HT-29 (cell line): ENCODE data around the gene PRKAR1A. TPM values are rescaled to one million over a fixed set of nuclear protein-coding genes. Genes with fewer than 3 reads are reported as not detected.

Experiments
- DNase-seq: peaks from one replicate; pipeline ENCODE4 v3.0.0-alpha.2; 2015; ENCODE audit warnings: low spot score
- total RNA-seq: library from RNA; depleted of rRNA; stranded (reverse); fragments of >200 nt; shearing (Covaris generic); gene quantifications from 2 replicates; pipeline ENCODE4 v1.2.3, GENCODE V29; 2014

Gene PRKAR1A
- total RNA-seq, 1 experiment from 2014 or later, result 86.4 TPM

DNA sequence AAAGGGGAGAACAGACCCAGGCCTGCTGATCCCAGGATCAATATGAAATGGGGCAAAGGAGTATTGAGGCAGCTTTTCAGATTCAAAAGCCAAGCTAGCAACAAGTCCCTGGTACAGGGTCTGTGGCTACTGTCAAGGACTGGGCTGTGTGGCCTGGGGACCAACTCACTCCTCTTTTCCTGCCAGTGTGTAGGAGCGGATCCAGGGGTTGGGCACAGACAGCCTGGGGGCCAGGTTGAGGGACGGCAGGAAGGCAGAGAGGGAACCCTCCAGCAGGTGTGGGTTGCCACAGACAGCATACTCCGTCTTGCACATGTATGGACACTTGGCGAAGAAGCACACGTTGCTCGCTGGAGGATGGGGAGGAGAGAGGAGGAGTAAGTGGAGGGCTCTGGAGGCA is 29.6 kb downstream of the PRKAR1A start:
- no peak for DNase-seq

DNA sequence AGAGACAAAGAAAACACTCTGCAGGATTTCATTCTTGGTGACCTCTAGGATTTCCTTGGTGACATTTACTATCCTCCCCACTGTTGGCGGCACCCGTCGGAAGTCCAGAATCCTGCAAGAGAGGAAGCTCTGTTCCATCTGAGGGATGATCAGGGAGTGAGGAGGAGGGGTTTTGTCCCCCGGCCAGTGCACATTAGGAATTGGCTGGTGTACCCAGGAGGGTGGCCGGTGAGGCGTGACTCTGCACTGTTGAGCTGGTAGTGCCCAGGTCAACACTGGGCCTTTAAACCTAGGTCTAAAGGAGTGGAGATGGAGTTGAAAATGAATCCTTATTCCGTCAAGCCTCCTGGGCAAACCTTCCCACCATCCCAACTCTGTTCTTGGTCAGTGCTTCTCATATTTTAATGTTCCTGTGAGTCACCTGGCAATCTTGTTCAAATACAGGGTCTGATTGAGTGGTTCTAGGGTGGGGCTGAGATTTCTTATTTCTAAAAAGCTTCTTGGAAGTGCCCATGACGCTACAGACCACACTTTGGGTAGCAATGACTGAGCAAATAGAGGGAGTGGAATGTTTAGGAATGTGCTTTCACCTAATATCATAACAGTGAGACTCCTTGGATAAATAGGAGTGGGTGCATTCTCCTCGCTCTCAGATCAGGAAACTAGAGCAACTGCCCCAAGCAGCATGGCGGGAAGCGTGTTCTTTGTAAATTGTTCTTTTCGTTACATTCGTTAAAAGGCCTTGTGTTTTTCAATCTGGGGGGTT is 30.7 kb downstream of the PRKAR1A start:
- no peak for DNase-seq

DNA sequence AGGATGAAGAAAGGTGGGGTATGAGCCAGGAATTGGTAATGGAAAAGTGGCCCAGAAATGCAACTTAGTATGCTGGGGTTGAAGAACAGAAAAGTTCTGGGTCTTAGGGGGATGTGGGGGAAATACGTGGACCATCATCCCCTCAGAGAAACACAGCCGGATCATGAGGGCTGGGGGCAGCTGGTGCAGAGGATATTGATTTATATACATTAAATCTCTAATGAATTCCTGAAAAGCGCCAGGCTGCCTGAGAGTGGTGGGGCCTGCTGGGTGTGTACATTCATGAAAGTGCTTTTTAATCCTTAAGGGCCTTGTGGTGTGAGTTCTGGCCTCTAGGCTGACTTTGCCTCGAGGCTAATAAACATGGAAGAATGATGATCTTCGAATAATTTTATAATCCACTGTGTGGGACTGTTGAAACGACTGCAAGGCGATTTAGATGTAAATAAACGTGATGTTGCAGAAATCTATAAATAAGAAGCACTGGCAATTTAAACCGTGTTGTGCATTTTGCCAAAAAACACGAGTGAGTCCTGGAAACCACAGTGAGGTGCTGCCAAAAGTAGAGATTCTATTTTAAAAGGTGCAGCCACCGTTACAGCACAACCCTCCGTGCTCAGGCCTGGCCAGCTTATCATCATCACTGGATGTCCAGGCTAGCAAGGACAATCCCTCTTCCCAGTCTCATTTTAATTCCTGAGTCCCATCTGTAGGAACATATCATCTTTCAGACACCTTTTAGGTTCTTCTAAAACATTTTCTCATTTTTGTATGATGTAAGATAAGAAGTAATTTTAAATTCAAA is 32.1 kb downstream of the PRKAR1A start:
- DNase-seq, result no peak

DNA sequence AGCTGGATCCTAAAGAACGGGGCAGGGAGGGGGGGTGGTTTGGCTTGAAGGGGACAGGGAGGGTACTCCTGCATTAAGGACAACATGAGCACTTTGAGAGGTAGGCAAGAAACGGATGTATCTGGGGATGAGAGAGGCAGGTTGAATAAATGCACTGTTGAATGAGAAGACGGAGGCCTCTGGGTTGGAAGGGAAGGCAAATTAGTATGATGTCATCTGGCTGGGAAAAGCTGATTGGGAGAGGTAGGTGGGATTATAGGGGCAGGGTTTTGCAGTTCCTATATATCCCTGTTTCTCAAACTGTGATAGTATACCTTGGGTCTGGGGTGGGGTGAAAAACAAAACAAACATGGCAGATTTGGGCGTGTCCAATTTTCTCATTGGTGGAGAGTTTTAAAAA is 44.3 kb downstream of the PRKAR1A start:
- DNase-seq, result no peak

DNA sequence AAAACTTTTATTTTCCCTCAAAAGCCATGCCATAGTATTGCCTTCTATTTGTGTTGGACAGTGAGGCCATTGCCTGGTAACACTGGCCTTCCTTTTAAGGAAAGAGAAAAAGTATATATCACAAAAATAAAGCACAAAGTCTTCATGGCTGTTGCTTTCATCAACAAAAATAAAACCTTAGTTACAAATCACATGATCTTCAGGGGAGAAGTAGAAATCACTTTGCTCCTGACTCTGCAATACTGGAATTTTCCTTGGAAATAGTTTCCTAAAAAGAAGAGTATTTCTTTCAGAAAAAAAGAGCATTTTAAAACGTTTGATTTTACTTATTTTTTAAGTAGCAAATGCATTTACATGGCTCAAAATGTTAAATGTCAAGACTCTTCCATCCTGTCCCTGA is 47.1 kb downstream of the PRKAR1A start:
- no peak for DNase-seq

DNA sequence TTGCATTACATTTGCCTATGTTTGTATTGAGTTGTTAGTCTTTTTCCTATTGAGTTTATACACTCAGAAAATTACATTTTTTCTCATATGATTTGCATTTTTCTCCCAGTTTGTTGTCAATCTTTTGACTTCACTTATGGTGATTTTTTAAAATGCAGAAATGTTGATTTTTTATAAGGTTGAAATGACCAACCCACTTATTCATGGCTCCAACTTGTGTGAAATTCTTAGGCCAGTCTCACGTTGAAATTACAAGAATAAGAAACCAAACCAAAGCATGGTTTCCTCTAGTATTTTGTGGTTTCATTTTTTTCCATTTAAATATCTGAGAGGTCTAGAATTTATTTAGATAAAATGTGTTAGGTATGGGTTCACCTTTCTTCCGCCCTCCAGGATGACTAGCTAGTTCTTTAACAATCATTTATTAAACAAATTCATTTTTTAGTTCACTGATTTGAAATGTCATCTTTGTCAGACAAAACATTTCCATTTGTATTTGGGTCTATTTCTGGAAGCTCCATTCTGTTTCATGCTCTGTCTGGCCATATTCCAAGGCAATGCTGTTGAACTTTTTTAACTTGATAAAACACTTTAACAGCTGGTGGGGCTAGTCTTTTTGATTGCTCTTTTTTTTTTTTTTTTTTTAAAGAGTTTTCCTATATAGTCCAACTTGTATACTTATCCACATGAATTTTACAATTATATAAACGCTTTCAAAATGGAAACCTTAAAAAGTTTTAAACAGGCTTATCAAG is 48.9 kb downstream of the PRKAR1A start:
- no peak for DNase-seq

DNA sequence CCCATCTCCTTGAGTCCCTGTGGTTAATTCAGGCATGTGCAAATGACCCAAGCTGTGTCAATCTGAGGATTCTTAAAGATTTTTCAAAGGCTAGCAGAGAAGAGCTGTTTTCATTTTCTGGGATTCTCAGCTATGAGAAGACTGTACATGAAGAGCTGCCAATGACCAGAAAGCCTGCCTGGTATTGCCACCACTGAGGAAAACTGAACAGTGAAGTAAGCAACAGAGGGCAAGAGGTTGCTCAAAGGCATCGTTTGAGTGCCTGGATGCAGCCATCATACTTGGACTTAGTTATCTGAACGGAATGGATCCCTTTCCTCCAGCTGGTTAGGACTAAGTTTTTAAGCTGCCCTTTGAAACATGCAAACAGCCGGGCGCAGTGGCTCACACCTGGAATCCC is 50.5 kb downstream of the PRKAR1A start:
- no peak for DNase-seq

DNA sequence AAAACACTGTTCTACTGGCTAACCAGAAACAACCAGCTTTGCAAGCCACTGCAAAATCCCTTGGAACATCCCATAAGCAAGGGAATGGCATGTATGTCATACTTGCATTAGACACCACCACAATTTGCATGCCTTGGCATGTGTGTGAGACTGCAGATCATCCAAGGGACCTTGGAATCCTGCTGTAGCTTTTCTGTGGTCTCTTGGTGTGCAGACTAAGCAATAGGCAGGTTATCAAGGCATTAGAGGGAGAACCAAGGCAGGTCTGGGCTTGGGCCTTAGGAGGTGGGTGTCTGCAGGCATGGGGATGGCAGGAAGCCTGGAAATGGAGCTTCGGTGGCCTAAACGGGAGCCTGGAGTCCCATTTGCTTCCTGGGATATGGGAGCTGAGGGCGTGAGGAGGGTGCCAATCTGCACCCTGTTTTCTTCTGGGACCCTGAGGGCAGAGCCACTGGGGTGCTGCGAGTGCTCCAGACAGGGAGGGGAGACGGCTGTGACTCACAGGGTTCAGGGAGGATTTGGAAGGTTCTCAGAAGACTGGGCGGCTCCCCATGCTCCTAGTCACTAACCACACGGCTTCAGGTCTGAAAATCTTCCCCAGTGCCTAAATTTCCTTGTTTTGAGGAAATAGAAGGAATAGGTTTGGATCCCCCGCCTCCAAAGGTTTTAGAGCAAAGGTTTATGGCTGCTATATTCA is 52.3 kb downstream of the PRKAR1A start:
- no peak for DNase-seq

DNA sequence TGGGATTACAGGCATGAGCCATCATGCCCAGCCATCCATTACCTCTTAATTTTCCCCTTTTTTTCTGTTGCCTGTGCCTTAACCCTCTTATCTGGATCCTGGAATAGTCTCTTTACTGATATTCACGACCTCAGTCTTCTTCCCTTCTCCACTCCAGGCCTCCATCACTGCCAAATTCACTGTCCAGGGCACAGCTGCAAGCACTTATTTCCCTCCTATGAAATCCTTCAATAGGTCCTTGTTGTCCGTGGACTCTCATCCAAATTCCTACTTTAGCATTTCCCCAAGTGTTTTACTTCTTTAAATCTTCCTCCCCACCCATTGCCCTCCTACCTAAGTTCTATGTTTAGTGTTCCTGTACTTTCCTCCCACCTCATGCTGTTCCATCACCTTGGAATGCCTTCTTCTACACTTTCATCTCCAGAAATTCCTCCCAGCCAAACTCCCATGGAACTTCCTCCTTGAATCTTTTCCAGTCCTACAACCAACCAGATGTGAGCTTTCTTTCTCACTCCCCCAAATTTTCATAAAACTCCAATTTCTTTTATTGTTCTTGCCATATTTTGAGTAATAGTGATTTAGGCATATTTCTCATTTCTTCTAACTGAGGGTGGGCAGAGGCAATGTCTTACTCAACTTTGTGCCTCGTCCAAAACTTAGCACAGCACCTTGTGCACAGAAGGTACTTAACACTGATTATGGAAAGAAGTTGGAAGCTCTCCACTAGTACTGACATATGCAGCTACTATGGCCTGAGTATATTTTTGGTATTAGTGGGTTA is 53.6 kb downstream of the PRKAR1A start:
- no peak for DNase-seq

DNA sequence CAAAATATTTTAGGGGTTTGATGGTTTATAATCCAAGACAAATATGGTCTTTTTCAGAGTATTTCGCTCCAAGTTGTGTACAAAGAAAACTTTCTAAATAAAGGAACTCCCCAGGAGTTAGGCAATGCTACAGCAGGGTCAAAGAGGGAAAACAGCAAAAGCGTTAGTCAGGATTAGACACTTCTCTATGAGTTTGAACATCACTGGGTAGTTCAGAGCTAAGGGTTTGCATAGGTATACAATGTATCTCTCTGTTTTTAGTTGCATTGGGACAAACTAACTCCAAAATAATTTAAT is 54.2 kb downstream of the PRKAR1A start:
- no peak for DNase-seq

DNA sequence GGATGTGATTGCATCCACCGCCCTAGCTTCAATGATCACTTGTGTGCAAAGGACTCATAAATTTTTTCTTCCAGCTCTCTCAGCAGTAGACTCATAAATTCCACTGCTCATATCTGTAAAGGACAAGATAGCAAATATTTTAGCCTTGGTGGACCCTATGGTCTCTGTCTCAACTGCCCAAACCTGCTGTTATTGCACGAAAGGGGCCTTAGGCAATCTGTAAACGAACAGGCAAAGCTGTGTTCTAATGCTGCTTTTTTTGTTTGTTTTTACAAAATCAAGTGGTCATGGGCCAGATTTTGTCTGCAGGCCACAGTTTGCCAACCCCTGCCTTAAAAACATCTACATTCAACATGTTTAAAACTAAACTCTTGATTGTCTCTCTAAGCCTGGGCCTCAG is 54.8 kb downstream of the PRKAR1A start:
- DNase-seq, result no peak

DNA sequence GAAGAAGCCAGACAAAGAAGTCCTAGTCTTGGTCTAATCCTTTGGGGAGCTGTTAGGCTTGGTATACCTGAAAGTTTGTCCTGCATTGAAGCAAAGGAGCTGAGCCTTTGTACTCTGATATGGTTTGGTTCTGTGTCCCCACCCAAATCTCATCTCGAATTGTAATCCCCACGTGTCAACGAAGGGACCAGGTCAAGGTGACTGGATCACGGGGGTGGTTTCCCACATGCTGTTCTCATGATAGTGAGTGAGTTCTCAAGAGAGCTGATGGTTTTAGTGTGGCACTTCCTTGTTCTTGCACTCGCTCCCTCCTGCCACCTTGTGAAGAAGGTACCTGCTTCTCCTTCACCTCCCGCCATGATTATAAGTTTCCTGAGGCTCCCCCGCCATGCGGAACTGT is 55.4 kb downstream of the PRKAR1A start:
- DNase-seq, result no peak

DNA sequence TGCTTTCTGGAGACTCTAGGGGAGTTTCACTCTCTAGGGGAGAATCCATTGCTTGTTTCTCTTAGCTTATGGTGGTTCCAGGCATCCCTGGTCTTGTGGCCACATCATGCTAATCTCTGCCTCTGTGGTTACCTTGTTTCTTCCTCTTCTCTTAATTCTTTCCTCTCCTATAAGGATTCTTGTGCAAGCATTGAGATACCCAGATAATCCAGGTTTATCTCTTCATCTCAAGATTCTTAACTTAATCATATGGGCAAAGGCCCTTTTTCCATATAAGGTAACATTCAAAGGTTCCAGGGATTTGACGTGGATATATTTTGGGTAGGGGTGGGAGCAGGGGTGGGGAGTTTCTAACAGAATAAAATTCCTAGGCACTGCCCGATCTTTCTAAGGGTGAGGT is 56.4 kb downstream of the PRKAR1A start:
- DNase-seq, result no peak

DNA sequence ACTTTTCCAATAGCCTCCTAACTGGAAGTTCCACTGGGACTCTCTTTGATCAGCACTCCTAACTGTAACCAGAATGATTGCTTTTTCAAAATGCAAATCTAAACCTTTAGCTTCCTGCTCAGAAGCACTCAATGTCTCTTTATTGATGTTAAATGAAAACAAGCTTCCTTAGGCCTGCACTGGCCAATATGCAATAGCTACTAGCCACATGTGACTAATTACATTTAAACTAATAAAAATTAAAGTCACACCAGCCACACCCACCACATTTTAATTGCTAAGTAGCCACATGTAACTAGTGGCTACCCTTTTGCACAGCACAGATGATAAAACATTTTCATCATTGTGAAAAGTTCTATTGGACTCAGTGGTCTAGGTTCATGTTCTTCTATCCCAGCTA is 57.1 kb downstream of the PRKAR1A start:
- DNase-seq, result no peak

DNA sequence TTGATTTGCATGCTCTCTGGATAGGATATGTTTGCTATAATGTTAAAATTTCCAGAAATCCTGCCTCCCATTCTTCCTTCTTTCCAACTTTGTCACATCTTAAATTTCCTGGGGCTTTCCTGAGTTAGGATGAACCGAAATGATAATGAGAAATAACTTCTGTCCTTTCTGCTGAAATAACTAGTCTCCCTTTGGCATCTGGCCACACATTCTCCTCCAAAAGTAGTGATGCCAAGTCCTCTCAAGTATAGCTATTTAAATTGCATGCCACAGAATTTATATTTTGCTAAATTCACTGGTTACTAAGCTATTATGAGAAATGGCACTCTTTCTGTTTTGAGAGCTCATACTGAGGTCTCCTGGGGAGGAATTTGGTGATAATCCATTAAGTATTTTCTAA is 58.3 kb downstream of the PRKAR1A start:
- no peak for DNase-seq

DNA sequence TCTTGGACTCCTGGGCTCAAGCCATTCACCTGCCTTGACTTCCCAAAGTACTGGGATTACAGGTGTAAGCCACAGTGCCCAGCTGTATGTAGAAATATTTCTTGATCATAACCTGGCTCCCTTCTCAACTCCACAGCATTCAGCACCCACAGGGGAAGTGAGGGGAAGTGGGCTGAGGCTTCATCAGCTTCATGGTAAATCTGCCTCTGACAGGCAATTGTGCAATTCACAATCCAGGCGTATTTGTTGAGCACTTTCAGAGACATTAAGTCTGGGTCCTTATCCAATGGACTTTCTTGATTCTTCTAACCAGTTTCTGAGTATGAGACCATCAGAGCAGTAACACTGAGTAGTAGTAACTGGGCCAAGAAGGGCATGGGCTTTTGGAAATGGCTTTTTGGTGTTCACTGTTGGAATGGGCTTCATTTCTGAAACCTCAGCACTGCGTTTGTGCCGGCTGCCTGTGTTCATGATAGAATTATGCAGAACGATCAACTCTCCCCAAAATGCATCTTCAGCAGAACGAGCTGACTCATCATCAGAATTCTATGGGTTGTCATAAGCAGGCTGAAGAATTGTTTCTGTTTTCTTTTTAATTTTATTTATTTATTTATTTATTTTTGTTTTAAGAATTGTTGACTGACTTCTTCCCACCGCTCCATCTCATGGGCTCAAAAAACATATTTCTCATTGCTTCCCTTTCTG is 60.1 kb downstream of the PRKAR1A start:
- DNase-seq, result no peak

DNA sequence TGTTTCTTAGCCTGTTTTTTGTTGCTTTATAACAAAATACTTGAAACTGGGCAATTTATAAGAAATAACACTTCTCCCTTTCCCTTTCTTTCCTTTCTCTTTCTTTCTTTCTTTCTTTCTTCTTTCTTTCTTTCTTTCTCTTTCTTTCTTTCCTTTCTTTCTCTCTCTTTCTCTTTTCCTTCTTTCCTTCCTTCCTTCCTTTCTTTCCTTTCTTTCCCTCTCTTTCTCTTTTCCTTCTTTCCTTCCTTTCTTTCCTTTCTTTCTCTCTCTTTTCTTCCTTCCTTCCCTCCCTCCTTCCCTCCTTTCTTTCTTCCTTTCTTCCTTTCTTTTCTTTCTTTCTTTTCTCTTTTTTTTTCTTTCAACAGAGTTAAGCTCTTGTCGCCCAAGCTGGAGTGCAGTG is 61.1 kb downstream of the PRKAR1A start:
- no peak for DNase-seq

DNA sequence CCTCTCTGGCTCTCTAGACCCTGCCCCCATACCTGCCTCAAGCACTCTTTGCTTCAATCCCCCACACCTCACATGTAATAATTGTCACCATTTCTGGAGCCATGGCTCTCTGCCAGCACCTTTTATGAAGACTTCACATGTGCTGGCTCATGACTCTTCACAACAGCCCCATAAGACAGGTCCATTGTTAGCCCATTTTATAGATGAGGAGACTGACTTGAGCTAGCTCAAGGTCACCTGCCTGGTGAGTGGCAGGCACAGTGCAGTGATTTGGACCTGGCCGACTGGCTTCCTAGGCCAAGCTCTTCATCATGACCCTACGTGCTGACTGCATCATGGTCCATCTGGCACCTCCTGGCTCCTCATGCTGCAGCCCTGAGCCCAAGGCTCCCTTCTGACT is 63.9 kb downstream of the PRKAR1A start:
- DNase-seq, result no peak

DNA sequence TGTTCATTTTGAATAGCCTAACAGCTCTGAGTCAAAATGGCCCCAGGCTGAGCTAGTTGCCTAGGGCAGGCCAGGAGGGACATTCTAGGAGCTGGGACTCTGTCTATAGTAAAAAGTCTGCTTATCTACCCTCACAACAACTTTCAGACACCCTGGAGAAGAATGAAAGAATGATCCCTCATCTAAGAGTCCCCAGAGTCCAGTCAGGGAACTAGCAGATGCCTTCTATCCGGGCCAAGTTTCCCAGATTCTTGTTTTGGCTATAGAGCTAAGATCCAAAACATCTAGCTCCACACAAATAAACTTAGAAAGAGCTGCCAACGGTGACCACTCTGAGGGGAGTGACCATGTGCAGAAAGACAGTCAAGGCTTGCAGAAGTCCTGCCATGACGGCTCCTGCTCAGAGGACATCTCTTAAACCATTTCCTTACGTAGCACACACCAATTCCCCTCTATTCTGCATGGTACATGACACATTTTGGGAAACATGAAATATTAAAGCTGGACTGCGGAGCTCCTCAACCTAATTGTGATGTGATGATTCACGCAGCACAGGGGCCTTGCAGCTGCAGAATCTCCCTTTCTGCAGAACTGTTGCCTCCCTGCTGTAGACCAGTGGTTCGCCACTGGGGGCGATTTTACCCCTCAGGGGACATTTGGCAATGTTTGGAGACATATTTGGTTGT is 64.7 kb downstream of the PRKAR1A start:
- DNase-seq, result no peak

DNA sequence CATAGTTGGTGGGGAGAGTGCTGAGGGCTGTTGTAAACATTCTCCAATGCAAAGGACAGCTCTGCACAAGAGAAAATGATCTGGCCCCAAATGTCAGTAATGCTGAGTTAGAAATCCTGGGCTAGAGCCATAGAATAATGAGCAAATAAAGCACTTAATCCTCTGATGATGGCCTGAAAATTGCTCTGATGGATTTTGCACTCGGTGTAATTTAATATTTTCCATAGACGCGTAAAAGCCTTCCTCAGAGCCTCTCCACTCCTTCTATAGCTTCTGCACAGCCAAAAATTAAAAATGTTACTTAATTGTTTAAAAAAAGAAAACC is 65.2 kb downstream of the PRKAR1A start:
- no peak for DNase-seq
